Uterus (tissue), 2 donors: ENCODE results near the gene MTFR2.

Experiments
- POLR2A ChIP-seq, 2 donors: fragments of 450-650 bp; IDR thresholded peaks; one replicate each; pipeline ENCODE4 v1.6.1; 2016; ENCODE audit warnings: antibody characterized with exemption in 2 of 2, mild to moderate bottlenecking in 1 of 2, moderate library complexity in 1 of 2
- TF ChIP-seq, protein P1 (sequence below), 4 experiments: fragments of 200-600 bp in 2 of 4; fragments of 450-650 bp in 2 of 4; sonication (generic) in 2 of 4; IDR thresholded peaks; one replicate each; pipeline ENCODE4 v1.5.1; 2016 to 2019; ENCODE audit warnings: antibody characterized with exemption in 4 of 4, mild to moderate bottlenecking in 2 of 4, moderate library complexity in 1 of 4

DNA sequence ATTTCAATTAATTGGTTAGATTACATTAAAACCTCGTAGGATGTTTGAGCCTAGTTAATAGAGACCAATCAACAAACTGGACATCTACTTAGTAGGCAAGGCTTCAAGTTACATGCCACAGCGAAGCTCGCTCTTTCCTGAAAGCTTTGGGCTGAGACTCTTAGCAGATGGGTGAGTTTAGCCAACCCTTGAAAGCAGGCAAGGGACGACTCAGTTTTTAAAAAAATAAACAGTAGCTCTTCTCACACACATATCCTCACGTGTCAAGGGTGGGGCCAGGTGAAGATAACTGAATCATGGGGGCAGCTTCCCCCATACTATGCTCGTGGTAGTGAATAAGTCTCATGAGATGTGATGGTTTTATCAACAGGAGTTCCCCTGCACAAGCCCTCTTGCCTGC is 775 bp downstream of the MTFR2 start:
- TF ChIP-seq, protein P1, sequence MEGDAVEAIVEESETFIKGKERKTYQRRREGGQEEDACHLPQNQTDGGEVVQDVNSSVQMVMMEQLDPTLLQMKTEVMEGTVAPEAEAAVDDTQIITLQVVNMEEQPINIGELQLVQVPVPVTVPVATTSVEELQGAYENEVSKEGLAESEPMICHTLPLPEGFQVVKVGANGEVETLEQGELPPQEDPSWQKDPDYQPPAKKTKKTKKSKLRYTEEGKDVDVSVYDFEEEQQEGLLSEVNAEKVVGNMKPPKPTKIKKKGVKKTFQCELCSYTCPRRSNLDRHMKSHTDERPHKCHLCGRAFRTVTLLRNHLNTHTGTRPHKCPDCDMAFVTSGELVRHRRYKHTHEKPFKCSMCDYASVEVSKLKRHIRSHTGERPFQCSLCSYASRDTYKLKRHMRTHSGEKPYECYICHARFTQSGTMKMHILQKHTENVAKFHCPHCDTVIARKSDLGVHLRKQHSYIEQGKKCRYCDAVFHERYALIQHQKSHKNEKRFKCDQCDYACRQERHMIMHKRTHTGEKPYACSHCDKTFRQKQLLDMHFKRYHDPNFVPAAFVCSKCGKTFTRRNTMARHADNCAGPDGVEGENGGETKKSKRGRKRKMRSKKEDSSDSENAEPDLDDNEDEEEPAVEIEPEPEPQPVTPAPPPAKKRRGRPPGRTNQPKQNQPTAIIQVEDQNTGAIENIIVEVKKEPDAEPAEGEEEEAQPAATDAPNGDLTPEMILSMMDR (IDR thresholded peaks at IDR 0.05) = no peak
- no peak for TF ChIP-seq POLR2A (IDR thresholded peaks at IDR 0.05)
